NCI-H1092 (cell line): ENCODE results near the gene EPGN.

Source experiments
- DNase-seq: peaks from one replicate; lab custom pipeline; 2025; lab: John Stamatoyannopoulos, UW

The EPGN gene

DNA sequence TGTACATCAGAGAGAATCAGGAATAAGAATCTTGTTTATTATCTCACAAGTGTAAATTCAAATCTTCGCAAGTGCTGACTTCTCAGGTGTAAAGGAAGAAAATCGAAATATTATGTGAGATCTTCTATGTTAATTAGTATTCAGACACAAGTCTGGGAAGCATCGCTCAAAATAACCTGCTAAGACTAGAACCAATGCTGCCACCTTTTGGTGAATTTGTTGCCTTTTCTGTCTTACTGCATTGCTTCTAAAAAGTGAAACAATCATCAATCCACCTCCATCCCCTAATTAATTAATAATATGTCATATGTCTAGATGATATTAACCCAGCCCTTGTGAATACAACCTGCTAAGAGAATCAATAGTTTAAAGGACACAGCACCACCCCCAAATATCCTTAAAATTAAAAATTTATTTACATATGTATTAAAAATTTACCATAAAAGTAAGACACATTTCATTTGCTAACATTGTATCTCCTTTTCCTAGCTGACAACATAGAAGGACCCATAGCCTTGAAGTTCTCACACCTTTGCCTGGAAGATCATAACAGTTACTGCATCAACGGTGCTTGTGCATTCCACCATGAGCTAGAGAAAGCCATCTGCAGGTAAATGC lies 3.5 kb downstream of the EPGN start:
- DNase-seq: no peak

GRCh38 chr4:74314329-74314728 lies 6.1 kb downstream of the EPGN start:
- no peak for DNase-seq

DNA sequence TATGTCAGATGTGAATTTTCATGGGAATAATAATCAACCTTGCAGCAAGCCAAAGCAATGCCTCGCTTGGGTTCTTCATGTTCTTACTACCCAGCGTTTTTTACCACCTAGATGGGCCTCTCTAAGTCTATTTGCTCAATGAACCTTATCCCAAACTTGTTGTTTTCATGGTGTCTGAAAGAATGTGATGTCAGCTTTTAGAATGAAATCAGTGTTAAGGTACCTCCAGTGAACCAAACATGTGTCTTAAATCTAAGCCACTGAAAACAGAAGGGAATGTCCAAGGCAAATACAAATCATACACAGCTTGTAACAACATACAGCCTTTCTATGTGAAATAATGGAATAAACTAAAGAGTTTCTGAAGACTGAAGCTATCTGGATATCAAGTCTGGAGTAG lies 6.7 kb downstream of the EPGN start:
- DNase-seq: no peak

DNA sequence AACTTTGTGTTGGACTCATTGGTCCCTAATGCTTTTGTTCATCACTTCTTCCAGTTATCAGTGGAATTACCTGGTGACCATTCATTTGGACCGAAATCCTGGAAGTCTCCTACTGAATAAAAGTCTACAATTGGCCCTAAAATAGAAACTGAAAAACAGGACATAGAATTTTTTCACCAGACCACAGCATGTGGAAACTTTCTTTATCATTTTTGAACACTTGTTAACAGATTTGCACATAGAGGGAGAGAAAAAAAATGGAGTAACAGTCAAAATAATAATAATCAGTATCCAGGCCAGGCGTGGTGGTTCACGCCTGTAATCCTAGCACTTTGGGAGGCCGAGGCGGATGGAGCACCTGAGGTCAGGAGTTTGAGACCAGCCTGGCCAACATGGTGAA lies 7.1 kb downstream of the EPGN start:
- no peak for DNase-seq

- no peak for DNase-seq
Measured at GRCh38 chr4:74316397-74316796, 8.1 kb downstream of the EPGN start.

- no peak for DNase-seq
Measured at GRCh38 chr4:74317616-74318246, 9.5 kb downstream of the EPGN start.

DNA sequence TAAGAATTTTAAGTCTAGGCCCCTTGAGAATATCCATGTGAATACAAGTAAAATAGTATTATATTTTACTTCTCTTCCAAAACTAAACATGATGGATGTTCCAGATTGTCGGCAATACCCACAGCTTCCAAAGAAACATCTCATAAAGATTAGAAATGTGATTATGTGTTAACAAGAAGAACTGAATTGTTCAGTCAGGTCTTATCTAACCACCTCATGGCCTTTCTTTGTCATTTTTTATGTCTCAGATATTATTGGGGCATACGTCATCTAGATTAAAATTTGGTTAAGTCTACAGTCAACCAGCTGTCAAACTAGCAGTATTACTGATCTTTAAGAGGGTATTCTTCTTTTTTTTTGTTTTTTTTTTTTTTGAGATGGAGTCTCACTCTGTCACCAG lies 10.0 kb downstream of the EPGN start:
- no peak for DNase-seq

DNA sequence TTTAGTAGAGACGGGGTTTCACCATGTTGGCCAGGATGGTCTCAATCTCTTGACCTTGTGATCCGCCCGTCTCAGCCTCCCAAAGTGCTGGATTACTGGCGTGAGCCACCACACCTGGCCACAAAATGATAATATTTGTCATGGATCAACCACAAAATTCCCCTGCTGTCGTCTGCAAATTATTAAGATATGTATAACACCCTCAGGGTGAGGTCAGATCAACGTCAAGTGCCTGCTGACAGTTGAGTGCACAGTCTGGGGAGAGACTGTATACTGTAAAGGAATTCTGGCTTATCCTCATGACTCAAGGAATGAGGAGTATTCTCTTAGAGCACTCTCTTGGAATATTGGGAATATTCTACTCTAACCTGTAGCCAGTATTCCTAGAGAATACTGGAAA lies 11.2 kb downstream of the EPGN start:
- no peak for DNase-seq

- DNase-seq: no peak
Measured at GRCh38 chr4:74320559-74321118, 12.4 kb downstream of the EPGN start.

DNA sequence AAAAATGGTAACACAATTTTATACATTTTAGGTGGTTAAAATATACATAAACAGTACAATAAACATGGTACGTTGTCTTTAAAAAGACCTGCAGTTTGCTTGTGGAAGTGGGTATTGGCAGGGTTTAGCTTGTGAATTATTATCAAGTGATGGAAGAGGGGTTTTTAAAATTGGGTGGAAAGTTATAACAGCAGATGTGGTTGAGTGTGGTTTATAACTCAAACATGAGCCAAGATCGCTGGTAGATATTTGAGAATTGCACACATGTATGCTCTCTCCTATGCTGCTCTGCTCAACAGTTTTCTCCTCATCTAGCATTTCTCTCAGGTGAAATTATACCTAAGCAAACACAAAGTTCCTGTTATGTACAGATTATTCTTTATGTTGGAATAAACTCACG lies 14.0 kb downstream of the EPGN start:
- no peak for DNase-seq

- DNase-seq: no peak
Measured at GRCh38 chr4:74323663-74324062, 15.4 kb downstream of the EPGN start.

GRCh38 chr4:74324262-74324661 lies 16.0 kb downstream of the EPGN start:
- no peak for DNase-seq

GRCh38 chr4:74325886-74326285 lies 17.6 kb downstream of the EPGN start:
- DNase-seq: no peak

DNA sequence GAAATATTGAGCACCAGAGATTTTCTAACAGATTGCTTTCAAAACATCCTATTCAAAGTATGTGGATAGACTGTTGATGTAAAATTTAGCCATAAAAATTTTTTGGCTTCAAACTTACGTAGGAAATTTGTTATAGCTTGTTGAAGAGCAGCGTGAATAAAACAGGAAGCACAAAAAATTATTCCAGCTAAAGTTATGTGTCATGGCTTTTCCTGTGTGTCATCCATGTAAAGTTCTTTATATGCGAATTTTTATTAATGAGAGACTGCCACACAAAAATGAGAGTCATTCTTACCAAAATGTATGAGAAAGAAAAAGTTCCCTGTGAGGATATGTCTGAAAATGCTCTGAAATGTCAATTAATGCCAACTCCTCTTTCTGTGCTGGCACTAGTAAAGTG lies 19.5 kb downstream of the EPGN start:
- no peak for DNase-seq

DNA sequence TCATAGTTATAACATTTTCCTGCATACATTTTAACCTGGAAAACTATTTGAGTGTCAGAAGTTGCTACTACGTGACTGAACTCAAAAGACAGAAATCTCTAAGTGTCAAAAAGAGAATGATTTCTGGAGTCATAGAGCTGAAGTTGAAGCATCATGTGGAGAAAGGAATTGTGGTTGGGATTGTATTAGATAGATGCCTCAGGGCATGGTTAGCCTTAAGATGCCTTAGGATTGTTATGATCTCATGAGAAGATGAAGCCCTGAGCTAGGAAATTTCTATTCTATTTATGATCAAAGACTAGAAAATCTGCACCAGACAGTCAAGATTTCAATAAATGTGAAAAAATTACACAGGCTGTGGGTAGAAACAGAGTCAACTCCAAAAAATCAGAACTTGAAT lies 20.2 kb downstream of the EPGN start:
- no peak for DNase-seq

- DNase-seq: no peak
Measured at GRCh38 chr4:74329307-74329706, 21.0 kb downstream of the EPGN start.

DNA sequence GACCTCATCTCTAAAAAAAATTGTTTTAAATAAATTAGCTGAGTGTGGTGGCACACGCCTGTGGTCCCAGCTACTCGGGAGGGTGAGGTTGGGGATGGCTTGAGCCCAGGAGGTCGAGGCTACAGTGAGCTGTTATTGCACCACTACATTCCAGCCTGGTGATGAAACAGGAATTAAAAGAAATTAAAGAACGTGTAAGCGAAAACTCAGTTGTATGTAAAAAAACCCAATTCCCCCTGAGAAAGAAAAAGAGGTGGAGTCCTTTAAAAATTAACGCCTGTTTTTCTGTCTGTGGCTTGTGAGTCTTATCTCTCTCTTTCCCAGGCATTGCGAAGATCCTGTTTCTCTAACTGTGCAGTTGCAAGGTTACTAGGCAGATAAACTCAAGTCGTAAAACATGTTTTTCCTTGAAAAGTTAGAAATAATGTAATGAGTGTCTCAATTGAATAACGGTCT lies 22.1 kb downstream of the EPGN start:
- no peak for DNase-seq

DNA sequence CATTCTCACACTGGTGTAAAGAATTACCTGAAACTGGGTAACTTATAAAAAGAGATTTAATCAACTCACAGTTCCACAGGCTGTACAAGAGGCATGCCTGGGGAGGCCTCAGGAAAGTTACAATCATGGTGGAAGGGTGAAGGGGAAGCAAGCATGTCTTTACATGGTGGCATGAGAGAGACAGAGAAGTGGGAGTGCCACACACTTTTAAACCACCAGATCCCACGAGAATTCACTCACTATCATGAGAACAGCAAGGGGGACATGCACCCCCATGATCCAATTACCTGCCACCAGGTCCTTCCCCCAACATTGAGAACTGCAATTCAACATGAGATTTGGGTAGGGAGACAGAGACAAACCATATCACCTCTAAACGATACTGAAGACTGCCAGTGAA lies 23.0 kb downstream of the EPGN start:
- DNase-seq: no peak

DNA sequence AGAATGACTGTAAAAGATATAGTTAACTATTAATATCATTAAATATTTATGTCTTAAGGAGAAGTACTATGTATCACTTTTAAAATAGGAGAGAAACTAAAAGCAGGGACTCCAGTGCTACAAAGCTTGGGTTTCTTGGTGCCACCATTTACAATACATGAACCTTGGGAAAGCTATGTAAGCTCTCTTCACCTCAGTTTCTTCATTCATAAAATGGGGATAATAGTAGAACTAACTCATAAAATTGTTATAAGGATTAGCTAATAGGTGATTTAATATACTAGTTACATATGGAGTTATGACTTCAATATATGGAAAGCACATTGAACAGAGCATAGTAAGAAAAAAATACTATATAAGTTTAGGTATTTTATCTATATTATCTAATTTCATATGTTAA lies 23.7 kb downstream of the EPGN start:
- DNase-seq: no peak

- DNase-seq: no peak
Measured at GRCh38 chr4:74334636-74335035, 26.4 kb downstream of the EPGN start.

GRCh38 chr4:74335341-74336021 lies 27.2 kb downstream of the EPGN start:
- no peak for DNase-seq

DNA sequence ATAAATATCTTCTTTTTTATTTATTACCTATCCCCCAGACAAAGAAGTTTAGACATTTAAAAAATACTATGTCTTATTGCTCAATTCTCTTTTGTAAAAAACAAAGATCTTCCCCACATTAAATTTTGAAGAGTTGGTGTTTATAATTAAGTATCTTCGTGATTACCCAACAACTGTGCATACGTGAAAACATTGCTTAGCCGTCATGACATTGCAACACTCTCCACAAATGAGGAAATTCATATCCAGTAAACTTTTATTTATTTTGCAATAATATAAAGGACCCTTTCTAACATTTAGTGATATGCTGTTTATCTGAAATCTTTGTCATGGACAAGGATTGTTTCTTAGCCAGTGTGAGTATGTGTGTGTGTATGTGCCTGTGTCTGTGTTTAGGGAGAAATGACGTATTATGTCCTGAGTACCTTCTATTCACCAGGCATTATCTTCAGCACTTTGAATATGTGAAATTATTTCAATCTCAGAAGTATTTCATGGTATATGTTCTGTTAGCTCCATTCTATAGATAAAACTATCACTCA lies 30.6 kb downstream of the EPGN start:
- no peak for DNase-seq

DNA sequence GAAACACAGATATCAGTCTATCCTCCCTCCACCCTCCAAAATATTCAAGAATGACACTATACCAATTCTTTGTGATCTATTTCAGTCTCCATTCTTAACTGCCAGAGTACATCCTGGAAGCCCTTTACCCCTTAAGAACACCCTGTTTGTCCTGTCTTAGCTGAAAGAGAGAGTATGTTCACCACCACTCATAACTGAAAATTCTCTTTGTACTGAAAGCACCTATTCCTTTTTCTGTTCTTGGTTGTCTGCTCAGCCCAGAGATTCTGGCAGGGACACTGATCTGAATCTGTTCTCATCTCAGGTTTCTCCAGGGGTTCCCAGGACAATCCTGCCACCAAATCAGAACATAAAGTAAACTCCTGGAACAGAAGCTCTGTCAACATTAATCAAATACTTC lies 31.2 kb downstream of the EPGN start:
- DNase-seq: no peak
